Measurements from ENCODE around the gene PARD3B. TPM values are rescaled to one million over a fixed set of nuclear protein-coding genes. Genes with fewer than 3 reads are reported as not detected.

The PARD3B gene
- total and polyA plus RNA-seq, 8 donors, result 18.5 to 24.6 (median 21.1) TPM

- DNase-seq (no peak), ATAC-seq (no peak)
- intact Hi-C loops (cut with DNase I), result no loop called here
- H3K9me3 ChIP-seq, result no peaks in the 10 kb centered on the region
- H3K27me3 ChIP-seq, result no peaks in the 10 kb centered on the region
- TF ChIP-seq CTCF (IDR thresholded peaks at IDR 0.05), result no peak
- H3K36me3 ChIP-seq, result no peaks in the 10 kb centered on the region
- H3K4me1 ChIP-seq, result peaks cover 0 to 4% of the 10 kb centered on the region in 2 donors
- H3K27ac ChIP-seq, result peak overlapping the region in 1 of 2 donors; percentile 26
- H3K4me3 ChIP-seq, result no peak overlapping the region
These were observed 1116.0 kb downstream of the PARD3B start for GRCh38 chr2:205661281-205661680.

- Histone ChIP-seq H3K36me3 (no peaks in the 10 kb centered on the region), H3K4me1 (peaks cover 0 to 4% of the 10 kb centered on the region in 2 donors), H3K9me3 (no peaks in the 10 kb centered on the region), H3K4me3 (no peak overlapping the region), H3K27ac (no peak overlapping the region), H3K27me3 (no peaks in the 10 kb centered on the region)
- TF ChIP-seq CTCF (IDR thresholded peaks at IDR 0.05), result no peak
- ATAC-seq (no peak), DNase-seq (no peak)
- intact Hi-C loops (cut with DNase I), result no loop called here
These were observed 1117.1 kb downstream of the PARD3B start for GRCh38 chr2:205662206-205662965.

- Histone ChIP-seq H3K36me3 (no peaks in the 10 kb centered on the region), H3K4me3 (no peak overlapping the region), H3K4me1 (no peaks in the 10 kb centered on the region), H3K27ac (no peak overlapping the region), H3K27me3 (no peaks in the 10 kb centered on the region), H3K9me3 (no peaks in the 10 kb centered on the region)
- no peak for TF ChIP-seq CTCF (IDR thresholded peaks at IDR 0.05)
- DNase-seq (no peak), ATAC-seq (no peak)
- intact Hi-C loops (cut with DNase I), result no loop called here
These were observed 1120.5 kb downstream of the PARD3B start for GRCh38 chr2:205665791-205666190.
